Measurements from ENCODE around the gene CFAP57. TPM values are rescaled to one million over a fixed set of nuclear protein-coding genes. Genes with fewer than 3 reads are reported as not detected.

CFAP57 gene
- polyA plus RNA-seq, 1 donor from 2014 or later: 0.17 TPM

GRCh38 chr1:43232482-43232881, 60.4 kb downstream of the CFAP57 start:
- no peaks in the 10 kb centered on the region for H3K9me3 ChIP-seq (ENCODE audit: low read length)
- H2AFZ ChIP-seq (ENCODE audit: low read depth, low read length): no peak overlapping the region
- TF ChIP-seq RAD21 (conservative IDR thresholded peaks at IDR 0.05) (no peak), EP300 (conservative IDR thresholded peaks at IDR 0.05; ENCODE audit: poor library complexity, severe bottlenecking) (no peak)
- no peaks in the 10 kb centered on the region for H3K79me2 ChIP-seq (replicated peaks; ENCODE audit: insufficient read depth, low read length)
- H3K27ac ChIP-seq (ENCODE audit: low read length): no peak overlapping the region
- no peaks in the 10 kb centered on the region for H3F3A ChIP-seq (ENCODE audit: insufficient read depth, low read length, poor library complexity, severe bottlenecking)
- H3K36me3 ChIP-seq (ENCODE audit: insufficient read depth, low read length): no peaks in the 10 kb centered on the region
- no peaks in the 10 kb centered on the region for H3K9me2 ChIP-seq (ENCODE audit: insufficient read depth, low read length)
- H3K4me3 ChIP-seq (ENCODE audit: low read length): no peak overlapping the region
- H3K27me3 ChIP-seq (ENCODE audit: insufficient read depth, low read depth, low read length): no peaks in the 10 kb centered on the region
- H3K9ac ChIP-seq (ENCODE audit: low read length): no peak overlapping the region
- no peaks in the 10 kb centered on the region for H4K20me1 ChIP-seq (ENCODE audit: insufficient read depth)
- no peak overlapping the region for H3K4me2 ChIP-seq (ENCODE audit: low read length)

GRCh38 chr1:43233631-43234030, 61.5 kb downstream of the CFAP57 start:
- TF ChIP-seq EP300 (conservative IDR thresholded peaks at IDR 0.05; ENCODE audit: poor library complexity, severe bottlenecking) (no peak), TAF1 (IDR thresholded peaks at IDR 0.05; ENCODE audit: low read depth) (no peak), EZH2 (IDR thresholded peaks at IDR 0.05; ENCODE audit: borderline replicate concordance, insufficient read depth, low read length, poor library complexity, severe bottlenecking) (no peak), SMC3 (conservative IDR thresholded peaks at IDR 0.05; ENCODE audit: poor library complexity) (no peak), RAD21 (conservative IDR thresholded peaks at IDR 0.05) (no peak), POLR2AphosphoS5 (IDR thresholded peaks at IDR 0.05) (no peak), CTCF (IDR thresholded peaks at IDR 0.05; ENCODE audit: poor library complexity, severe bottlenecking) (no peak), REST (IDR thresholded peaks at IDR 0.05; ENCODE audit: borderline replicate concordance) (no peak), MXI1 (conservative IDR thresholded peaks at IDR 0.05; ENCODE audit: poor library complexity, severe bottlenecking) (no peak)
- H3K9me3 ChIP-seq (ENCODE audit: low read length): no peaks in the 10 kb centered on the region
- no peaks in the 10 kb centered on the region for H3K27me3 ChIP-seq (ENCODE audit: insufficient read depth, low read depth, low read length)
- no peak overlapping the region for H3K9ac ChIP-seq (ENCODE audit: low read length)
- no peak overlapping the region for H3K27ac ChIP-seq (ENCODE audit: low read length)
- H3F3A ChIP-seq (ENCODE audit: insufficient read depth, low read length, poor library complexity, severe bottlenecking): no peaks in the 10 kb centered on the region
- H4K20me1 ChIP-seq (ENCODE audit: insufficient read depth): no peaks in the 10 kb centered on the region
- no peaks in the 10 kb centered on the region for H3K9me2 ChIP-seq (ENCODE audit: insufficient read depth, low read length)
- H2AFZ ChIP-seq (ENCODE audit: low read depth, low read length): no peak overlapping the region
- H3K4me3 ChIP-seq (ENCODE audit: low read length): no peak overlapping the region
- H3K36me3 ChIP-seq (ENCODE audit: insufficient read depth, low read length): no peaks in the 10 kb centered on the region
- H3K79me2 ChIP-seq (replicated peaks; ENCODE audit: insufficient read depth, low read length): no peaks in the 10 kb centered on the region
- H3K4me2 ChIP-seq (ENCODE audit: low read length): no peak overlapping the region

GRCh38 chr1:43234267-43234666, 62.1 kb downstream of the CFAP57 start:
- H3K79me2 ChIP-seq (replicated peaks; ENCODE audit: insufficient read depth, low read length): no peaks in the 10 kb centered on the region
- H3K4me3 ChIP-seq (ENCODE audit: low read length): no peak overlapping the region
- no peak overlapping the region for H2AFZ ChIP-seq (ENCODE audit: low read depth, low read length)
- no peaks in the 10 kb centered on the region for H3K9me3 ChIP-seq (ENCODE audit: low read length)
- TF ChIP-seq SMC3 (conservative IDR thresholded peaks at IDR 0.05; ENCODE audit: poor library complexity) (no peak), CTCF (IDR thresholded peaks at IDR 0.05; ENCODE audit: poor library complexity, severe bottlenecking) (no peak), MXI1 (conservative IDR thresholded peaks at IDR 0.05; ENCODE audit: poor library complexity, severe bottlenecking) (no peak), TAF1 (IDR thresholded peaks at IDR 0.05; ENCODE audit: low read depth) (no peak), POLR2AphosphoS5 (IDR thresholded peaks at IDR 0.05) (no peak), REST (IDR thresholded peaks at IDR 0.05; ENCODE audit: borderline replicate concordance) (no peak), EZH2 (IDR thresholded peaks at IDR 0.05; ENCODE audit: borderline replicate concordance, insufficient read depth, low read length, poor library complexity, severe bottlenecking) (no peak), EP300 (conservative IDR thresholded peaks at IDR 0.05; ENCODE audit: poor library complexity, severe bottlenecking) (no peak), RAD21 (conservative IDR thresholded peaks at IDR 0.05) (no peak)
- no peaks in the 10 kb centered on the region for H3F3A ChIP-seq (ENCODE audit: insufficient read depth, low read length, poor library complexity, severe bottlenecking)
- no peak overlapping the region for H3K27ac ChIP-seq (ENCODE audit: low read length)
- H4K20me1 ChIP-seq (ENCODE audit: insufficient read depth): no peaks in the 10 kb centered on the region
- H3K9me2 ChIP-seq (ENCODE audit: insufficient read depth, low read length): no peaks in the 10 kb centered on the region
- H3K9ac ChIP-seq (ENCODE audit: low read length): no peak overlapping the region
- no peaks in the 10 kb centered on the region for H3K27me3 ChIP-seq (ENCODE audit: insufficient read depth, low read depth, low read length)
- H3K36me3 ChIP-seq (ENCODE audit: insufficient read depth, low read length): no peaks in the 10 kb centered on the region
- H3K4me2 ChIP-seq (ENCODE audit: low read length): no peak overlapping the region

All from neural cell (in vitro differentiated cells).